ENCODE data around the gene CCDC154. TPM values are rescaled to one million over a fixed set of nuclear protein-coding genes. Genes with fewer than 3 reads are reported as not detected.

The CCDC154 gene
- total RNA-seq, 4 donors from 2014 or later, result 0.17 to 0.58 (median 0.42) TPM; not detected in 1

- intact Hi-C loops (cut with DNase I), result no loop called here
- no peak for TF ChIP-seq EP300 (IDR thresholded peaks at IDR 0.05)
- no peak for TF ChIP-seq POLR2A (IDR thresholded peaks at IDR 0.05; ENCODE audit: low read depth)
- TF ChIP-seq POLR2AphosphoS5 (IDR thresholded peaks at IDR 0.05), result no peak
- TF ChIP-seq, protein P1, sequence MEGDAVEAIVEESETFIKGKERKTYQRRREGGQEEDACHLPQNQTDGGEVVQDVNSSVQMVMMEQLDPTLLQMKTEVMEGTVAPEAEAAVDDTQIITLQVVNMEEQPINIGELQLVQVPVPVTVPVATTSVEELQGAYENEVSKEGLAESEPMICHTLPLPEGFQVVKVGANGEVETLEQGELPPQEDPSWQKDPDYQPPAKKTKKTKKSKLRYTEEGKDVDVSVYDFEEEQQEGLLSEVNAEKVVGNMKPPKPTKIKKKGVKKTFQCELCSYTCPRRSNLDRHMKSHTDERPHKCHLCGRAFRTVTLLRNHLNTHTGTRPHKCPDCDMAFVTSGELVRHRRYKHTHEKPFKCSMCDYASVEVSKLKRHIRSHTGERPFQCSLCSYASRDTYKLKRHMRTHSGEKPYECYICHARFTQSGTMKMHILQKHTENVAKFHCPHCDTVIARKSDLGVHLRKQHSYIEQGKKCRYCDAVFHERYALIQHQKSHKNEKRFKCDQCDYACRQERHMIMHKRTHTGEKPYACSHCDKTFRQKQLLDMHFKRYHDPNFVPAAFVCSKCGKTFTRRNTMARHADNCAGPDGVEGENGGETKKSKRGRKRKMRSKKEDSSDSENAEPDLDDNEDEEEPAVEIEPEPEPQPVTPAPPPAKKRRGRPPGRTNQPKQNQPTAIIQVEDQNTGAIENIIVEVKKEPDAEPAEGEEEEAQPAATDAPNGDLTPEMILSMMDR (IDR thresholded peaks at IDR 0.05), result no peak
- Histone ChIP-seq H3K4me3 (no peak overlapping the region), H3K27me3 (no peaks in the 10 kb centered on the region), H3K27ac (replicated peaks in 1 of 4) (no peak overlapping the region), H3K4me1 (no peaks in the 10 kb centered on the region), H3K9me3 (no peaks in the 10 kb centered on the region), H3K36me3 (peaks cover 48 to 89% (median 79%) of the 10 kb centered on the region in 4 donors)
- DNase-seq (ENCODE audit: extremely low spot score), result no peak
- whole genome bisulfite sequencing, result 100% methylated on average over 1 of the region's 14 CpGs
These were observed 14.6 kb upstream of the CCDC154 start for GRCh38 chr16:1458977-1459341.

- DNase-seq (ENCODE audit: extremely low spot score), result no peak
- no peaks in the 10 kb centered on the region for H3K9me3 ChIP-seq
- H3K4me1 ChIP-seq, result no peaks in the 10 kb centered on the region
- H3K27ac ChIP-seq (replicated peaks in 1 of 4), result no peak overlapping the region
- intact Hi-C loops (cut with DNase I), result no loop called here
- H3K4me3 ChIP-seq, result no peak overlapping the region
- no peak for TF ChIP-seq EP300 (IDR thresholded peaks at IDR 0.05)
- TF ChIP-seq, protein P1 (IDR thresholded peaks at IDR 0.05), result no peak
- peaks cover 53 to 89% (median 84%) of the 10 kb centered on the region in 4 donors for H3K36me3 ChIP-seq
- WGBS, result 91% methylated on average over 18 of the region's 26 CpGs
- H3K27me3 ChIP-seq, result no peaks in the 10 kb centered on the region
These were observed 14.1 kb upstream of the CCDC154 start for GRCh38 chr16:1458336-1458976.

- intact Hi-C loops (cut with DNase I), result no loop called here
- 90% methylated on average over 35 of the region's 42 CpGs for WGBS
- Histone ChIP-seq H3K27me3 (no peaks in the 10 kb centered on the region), H3K9me3 (no peaks in the 10 kb centered on the region), H3K36me3 (peaks cover 61 to 90% (median 87%) of the 10 kb centered on the region in 4 donors), H3K4me1 (no peaks in the 10 kb centered on the region), H3K27ac (replicated peaks in 1 of 4) (no peak overlapping the region), H3K4me3 (no peak overlapping the region)
- no peak for DNase-seq (ENCODE audit: extremely low spot score)
- TF ChIP-seq, protein P1 (IDR thresholded peaks at IDR 0.05), result no peak
- no peak for TF ChIP-seq EP300 (IDR thresholded peaks at IDR 0.05)
- TF ChIP-seq POLR2A (IDR thresholded peaks at IDR 0.05; ENCODE audit: low read depth), result no peak
- TF ChIP-seq POLR2AphosphoS5 (IDR thresholded peaks at IDR 0.05), result no peak
These were observed 13.3 kb upstream of the CCDC154 start for GRCh38 chr16:1457489-1458245.

GRCh38 chr16:1456951-1457350 lies 12.6 kb upstream of the CCDC154 start:
- no peak for DNase-seq (ENCODE audit: extremely low spot score)
- intact Hi-C loops (cut with DNase I), result no loop called here
- no peaks in the 10 kb centered on the region for H3K4me1 ChIP-seq
- H3K9me3 ChIP-seq, result no peaks in the 10 kb centered on the region
- no peak overlapping the region for H3K4me3 ChIP-seq
- no peak overlapping the region for H3K27ac ChIP-seq (replicated peaks in 1 of 4)
- TF ChIP-seq EP300 (IDR thresholded peaks at IDR 0.05), result no peak
- TF ChIP-seq POLR2A (IDR thresholded peaks at IDR 0.05; ENCODE audit: low read depth), result no peak
- TF ChIP-seq POLR2AphosphoS5 (IDR thresholded peaks at IDR 0.05), result no peak
- TF ChIP-seq, protein P1 (IDR thresholded peaks at IDR 0.05), result no peak
- peaks cover 68 to 95% (median 93%) of the 10 kb centered on the region in 4 donors for H3K36me3 ChIP-seq
- WGBS, result 87% methylated on average over 12 of the region's 16 CpGs
- no peaks in the 10 kb centered on the region for H3K27me3 ChIP-seq

All from esophagus muscularis mucosa (tissue), 4 donors.